ENCODE data around the gene TSR1.

The TSR1 gene

GRCh38 chr17:2374549-2375285 is 38.5 kb upstream of the TSR1 start:
- in situ Hi-C loops (cut with HindIII; ENCODE audit: low sequenced_read_pairs) = no loop called here

GRCh38 chr17:2373179-2373578 is 36.9 kb upstream of the TSR1 start:
- in situ Hi-C loops (cut with HindIII; ENCODE audit: low sequenced_read_pairs) = no loop called here
- no peak for DNase-seq (ENCODE audit: low read depth)
- H3K4me3 ChIP-seq (ENCODE audit: low read depth, low read length) = no peak overlapping the region
- no peak for TF ChIP-seq CTCF (IDR thresholded peaks at IDR 0.05; ENCODE audit: low read depth, low read length, missing control alignments)

More at GRCh38 chr17:2374549-2375285, 38.5 kb upstream of the TSR1 start:
- TF ChIP-seq CTCF (IDR thresholded peaks at IDR 0.05; ENCODE audit: low read depth, low read length, missing control alignments) = no peak
- peak; percentile 34 for DNase-seq (ENCODE audit: low read depth)
- H3K4me3 ChIP-seq (ENCODE audit: low read depth, low read length) = no peak overlapping the region

GRCh38 chr17:2372681-2373080 is 36.4 kb upstream of the TSR1 start:
- H3K4me3 ChIP-seq (ENCODE audit: low read depth, low read length) = no peak overlapping the region
- no peak for TF ChIP-seq CTCF (IDR thresholded peaks at IDR 0.05; ENCODE audit: low read depth, low read length, missing control alignments)
- in situ Hi-C loops (cut with HindIII; ENCODE audit: low sequenced_read_pairs) = no loop called here
- no peak for DNase-seq (ENCODE audit: low read depth)

- in situ Hi-C loops (cut with HindIII; ENCODE audit: low sequenced_read_pairs) = no loop called here
- no peak overlapping the region for H3K4me3 ChIP-seq (ENCODE audit: low read depth, low read length)
- TF ChIP-seq CTCF (IDR thresholded peaks at IDR 0.05; ENCODE audit: low read depth, low read length, missing control alignments) = no peak
- DNase-seq (ENCODE audit: low read depth) = no peak
Observed at GRCh38 chr17:2372180-2372579, 35.9 kb upstream of the TSR1 start.

DNA sequence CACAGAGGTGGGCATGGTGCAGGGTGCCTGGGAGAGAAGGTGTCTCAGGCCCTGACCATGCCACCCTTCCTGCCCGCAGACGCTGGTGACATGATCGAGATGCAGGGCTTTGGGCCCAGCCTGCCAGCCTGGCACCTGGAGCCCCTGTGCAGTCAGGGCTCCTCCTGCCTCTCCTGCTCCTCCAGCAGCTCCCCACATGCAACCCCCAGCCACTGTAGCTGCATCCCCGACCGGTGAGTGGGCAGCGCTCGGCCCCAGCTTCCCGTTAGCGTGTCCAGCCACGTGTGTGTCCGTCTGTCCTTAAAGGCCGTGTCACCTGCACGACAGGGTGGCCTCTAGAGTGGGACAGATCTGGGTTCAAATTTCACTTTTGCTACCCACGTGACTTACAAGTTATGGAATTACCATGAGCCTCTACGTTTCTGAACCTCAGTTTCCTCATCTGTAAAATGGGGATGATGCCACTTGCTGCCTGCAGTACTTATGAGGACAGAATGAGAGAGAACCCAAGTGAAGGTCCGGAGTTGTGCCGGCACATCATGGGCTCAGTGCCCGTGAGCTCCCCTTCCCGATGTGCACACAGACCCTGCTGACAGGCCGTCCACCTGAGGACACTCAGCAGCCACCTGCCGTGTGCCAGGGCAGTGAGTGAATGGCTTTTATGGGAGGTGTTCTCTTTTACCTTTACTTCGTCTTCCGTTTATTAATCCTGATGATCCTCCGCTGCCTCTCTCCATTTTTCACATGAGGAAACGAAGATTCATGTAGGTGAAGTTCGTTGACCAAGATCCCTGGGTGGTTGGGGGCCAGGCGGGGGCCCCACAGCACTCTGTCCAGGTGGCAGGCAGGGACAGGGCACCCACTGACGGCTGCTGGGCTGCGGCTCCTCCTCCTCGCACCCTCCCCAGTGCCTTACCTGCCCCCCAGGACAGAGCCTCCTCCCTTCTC is 35.2 kb upstream of the TSR1 start:
- DNase-seq (ENCODE audit: low read depth) = no peak
- TF ChIP-seq CTCF (IDR thresholded peaks at IDR 0.05; ENCODE audit: low read depth, low read length, missing control alignments) = no peak
- H3K4me3 ChIP-seq (ENCODE audit: low read depth, low read length) = no peak overlapping the region
- in situ Hi-C loops (cut with HindIII; ENCODE audit: low sequenced_read_pairs) = no loop called here

DNA sequence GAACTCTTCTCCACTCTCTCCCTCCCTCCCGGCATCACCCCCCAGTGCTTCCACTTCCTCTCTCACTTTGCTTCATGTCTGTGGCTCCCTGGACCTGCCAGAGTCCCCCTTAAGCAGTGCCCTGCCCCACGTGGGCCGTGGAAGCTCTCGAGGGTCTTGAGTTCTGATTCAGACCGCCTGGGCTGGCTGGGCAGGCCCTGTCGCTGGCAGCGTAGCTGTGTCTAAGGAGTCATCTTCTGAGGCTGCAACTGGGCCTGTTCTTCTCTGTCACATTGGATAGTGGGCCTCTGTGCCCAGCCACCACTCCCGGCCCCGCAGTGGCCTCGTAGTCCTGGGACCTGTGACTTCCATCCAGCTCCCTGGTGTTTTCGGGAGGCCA is 33.9 kb upstream of the TSR1 start:
- no peak for TF ChIP-seq CTCF (IDR thresholded peaks at IDR 0.05; ENCODE audit: low read depth, low read length, missing control alignments)
- DNase-seq (ENCODE audit: low read depth) = no peak
- in situ Hi-C loops (cut with HindIII; ENCODE audit: low sequenced_read_pairs) = no loop called here
- no peak overlapping the region for H3K4me3 ChIP-seq (ENCODE audit: low read depth, low read length)
